GM21825 (cell line): Measurements from ENCODE around the gene HSD17B2.

ENCODE experiments used
- ATAC-seq: cut with Tn5 transposase; IDR thresholded peaks from one replicate; pipeline ENCODE4 v1.9.1; 2021; ENCODE audit warnings: mild to moderate bottlenecking, moderate library complexity; ENCODE audit not compliant: unreplicated experiment

Gene HSD17B2

DNA sequence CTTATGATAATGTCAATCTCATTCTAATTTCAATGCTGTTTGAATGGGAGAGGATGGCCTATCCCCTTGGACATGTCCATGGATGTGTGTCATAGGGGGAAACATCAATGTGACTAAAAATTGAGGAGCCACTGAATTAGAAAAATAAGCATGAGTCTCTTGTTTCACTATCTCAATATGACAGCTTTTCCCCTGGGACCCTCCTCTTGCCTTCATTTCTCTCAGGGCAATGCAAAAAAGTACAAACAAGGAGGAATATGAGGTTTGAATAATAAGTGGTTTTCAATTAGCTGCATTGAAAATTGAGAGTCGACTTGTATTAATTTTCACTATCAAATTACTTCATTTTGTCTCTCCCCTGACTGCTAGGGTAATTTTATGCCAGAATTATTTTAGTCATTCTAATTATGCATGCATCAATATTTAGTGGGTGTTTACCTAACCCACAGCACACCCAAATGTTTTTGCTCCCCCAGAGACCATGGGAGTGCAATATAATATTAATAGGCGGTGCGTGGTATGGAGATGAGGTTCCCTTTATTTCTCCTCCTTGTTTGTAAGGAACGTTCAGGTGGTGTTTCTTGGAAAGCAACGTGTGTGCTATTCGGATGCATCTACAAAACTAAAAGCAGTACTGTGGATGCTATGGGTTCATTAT lies 17.0 kb upstream of the HSD17B2 start:
- ATAC-seq, result no peak

DNA sequence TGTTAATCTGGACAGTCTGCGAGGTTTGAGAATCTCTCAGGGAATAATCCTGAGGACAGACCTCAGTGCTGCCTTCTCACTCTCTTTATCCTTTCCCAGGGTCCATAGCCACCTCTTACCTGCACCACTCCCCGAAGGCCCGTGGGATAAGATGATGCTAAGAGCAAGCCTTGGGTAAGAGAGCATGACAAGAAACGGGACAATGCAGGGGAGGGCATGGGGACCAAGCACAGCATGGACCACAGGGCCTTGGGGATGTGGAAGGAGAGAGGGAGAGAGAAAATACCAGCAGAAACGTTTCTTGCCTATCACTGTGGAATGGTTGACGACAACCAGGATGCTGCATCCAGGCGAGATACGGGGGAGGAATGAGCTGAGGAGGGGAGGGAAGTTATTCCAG lies 15.5 kb upstream of the HSD17B2 start:
- ATAC-seq, result no peak

DNA sequence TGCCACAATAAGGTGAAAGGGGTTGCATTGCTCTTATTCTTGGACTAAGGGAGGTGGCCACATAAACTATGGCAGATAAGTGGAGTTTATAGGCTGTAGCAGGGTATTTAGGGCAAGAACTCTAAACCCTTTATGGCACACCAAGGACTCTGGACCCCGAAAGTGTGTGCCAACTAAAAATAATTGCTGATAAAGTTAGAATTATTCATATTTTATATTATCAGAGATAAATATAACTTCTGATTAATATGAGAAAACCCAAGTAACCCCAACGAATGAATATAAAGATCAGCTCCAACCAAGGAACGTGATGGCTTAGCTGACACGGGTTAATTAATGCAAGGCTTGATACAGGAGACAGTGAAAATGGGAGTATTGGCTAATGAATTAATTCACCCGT lies 15.0 kb upstream of the HSD17B2 start:
- ATAC-seq, result no peak

- ATAC-seq, result no peak
Observed at GRCh38 chr16:82023206-82023605, 11.8 kb upstream of the HSD17B2 start.

DNA sequence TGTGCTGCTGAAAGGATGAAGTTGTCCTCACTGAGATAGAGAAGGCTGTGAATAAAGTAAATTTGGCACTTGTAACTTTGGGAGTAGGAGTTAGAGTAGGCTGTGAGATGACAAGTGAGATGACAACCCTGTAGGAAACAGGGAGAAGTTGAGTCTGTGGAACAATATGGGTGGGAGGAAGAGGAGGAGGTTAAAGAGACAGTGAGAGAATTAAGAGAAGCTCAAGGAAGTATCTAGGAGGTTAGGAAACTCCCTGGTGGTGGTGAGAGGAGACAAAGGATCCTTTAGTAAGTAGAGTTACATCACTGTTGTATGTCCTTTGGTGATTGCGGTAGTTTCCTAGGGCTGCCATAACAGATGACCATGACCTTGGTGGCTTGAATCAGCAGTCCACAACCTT lies 10.7 kb upstream of the HSD17B2 start:
- no peak for ATAC-seq

- ATAC-seq, result no peak
Observed at GRCh38 chr16:82024883-82025282, 10.2 kb upstream of the HSD17B2 start.

DNA sequence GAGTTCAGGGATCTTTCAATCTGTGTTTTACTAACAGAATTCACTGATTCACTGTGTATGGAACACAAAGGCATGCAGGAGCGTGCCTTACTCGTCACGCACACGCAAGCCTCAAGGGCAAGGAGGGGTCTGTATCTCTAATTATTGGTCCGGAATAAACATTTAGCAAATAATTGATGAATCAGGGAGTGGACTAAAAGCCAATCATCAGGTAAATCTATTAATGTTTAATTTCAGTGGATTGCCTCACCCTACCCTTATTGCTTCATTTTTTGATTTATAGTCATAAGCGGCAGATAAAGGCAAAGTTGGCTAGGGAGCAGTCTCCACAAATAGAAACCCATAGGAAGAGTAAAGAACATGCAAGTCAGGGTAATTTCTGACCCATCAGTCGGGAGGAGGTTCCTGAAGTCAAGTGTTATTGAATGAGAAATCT lies 7.4 kb upstream of the HSD17B2 start:
- ATAC-seq, result no peak

GRCh38 chr16:82031116-82032084 lies 3.7 kb upstream of the HSD17B2 start:
- no peak for ATAC-seq

DNA sequence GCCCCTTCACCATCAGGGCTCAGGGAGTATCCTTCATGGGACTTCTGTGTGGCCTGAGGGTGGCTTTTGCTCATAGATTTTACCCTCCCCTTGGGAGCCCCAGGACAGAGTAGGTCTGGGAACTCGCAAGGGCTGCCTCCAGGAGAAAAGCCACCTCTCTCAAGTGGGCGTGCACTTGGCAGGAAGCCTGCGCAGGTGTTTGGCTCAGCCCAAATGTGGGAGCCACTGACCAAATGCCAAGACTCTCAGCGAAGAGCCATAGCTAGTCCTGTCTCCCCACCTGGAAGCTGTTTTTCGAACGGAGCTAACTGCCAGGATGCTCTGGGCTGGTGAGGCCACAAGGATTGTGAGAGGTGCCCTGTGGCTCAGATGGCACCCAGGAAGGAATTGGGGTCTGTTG lies 2.0 kb upstream of the HSD17B2 start:
- ATAC-seq, result no peak

GRCh38 chr16:82033683-82034300 lies 1.3 kb upstream of the HSD17B2 start:
- no peak for ATAC-seq

- ATAC-seq, result no peak
Observed at GRCh38 chr16:82037251-82037650, 2.2 kb downstream of the HSD17B2 start.

DNA sequence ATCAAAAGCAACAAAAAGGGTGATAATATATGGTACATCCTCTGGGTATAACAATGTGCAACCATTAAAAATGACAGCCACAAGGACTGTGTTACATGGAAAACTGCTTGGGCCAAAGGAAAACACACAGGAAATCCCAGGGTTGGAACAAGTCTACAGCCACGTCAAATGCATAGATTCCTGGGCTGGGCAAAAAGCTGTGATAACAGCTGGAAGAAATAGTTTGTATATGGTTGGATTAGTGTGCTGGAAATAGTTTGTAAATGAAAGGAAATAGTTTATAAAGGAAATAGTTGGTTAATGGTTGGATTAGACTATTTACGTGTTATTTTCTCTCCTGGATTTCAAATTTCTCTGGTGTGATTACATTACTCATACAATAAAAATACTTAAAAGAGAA lies 2.6 kb downstream of the HSD17B2 start:
- ATAC-seq, result no peak

GRCh38 chr16:82040296-82040695 lies 5.2 kb downstream of the HSD17B2 start:
- ATAC-seq, result no peak

- ATAC-seq, result no peak
Observed at GRCh38 chr16:82041542-82041941, 6.5 kb downstream of the HSD17B2 start.

DNA sequence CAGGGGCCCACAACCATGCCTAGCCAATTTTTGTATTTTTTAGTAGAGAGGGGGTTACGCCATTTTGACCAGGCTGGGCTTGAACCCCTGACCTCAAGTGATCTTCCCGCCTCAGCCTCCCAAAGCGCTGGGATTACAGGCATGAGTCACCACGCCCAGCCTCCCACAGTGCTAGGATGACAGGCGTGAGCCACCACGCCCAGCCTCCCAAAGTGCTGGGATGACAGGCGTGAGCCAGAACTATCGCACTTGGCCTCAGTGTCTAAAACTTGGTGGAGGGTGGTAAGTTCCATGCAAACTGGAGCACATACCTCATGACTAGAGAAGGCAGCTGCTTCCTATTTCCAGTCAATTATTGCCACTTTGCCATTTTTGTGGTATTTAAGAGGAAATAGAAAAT lies 7.1 kb downstream of the HSD17B2 start:
- ATAC-seq, result no peak

DNA sequence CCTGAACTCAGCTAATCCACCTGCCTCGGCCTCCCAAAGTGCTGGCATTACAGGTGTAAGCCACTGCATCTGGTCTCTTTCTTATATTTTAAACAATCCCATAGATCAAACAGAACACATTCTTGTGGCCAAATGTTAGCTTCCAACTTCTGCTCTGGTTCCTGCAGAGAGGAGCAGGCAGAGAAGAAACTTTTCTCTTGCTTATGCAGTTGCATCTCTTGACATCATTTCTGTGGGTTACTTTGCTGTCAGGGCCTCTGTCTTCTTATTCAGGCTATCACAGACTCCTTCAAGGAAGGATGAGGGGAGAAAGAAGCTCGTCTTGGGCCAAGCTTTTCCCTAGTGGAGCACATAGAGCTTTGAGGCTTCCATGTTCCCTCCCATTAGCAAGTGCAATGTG lies 7.8 kb downstream of the HSD17B2 start:
- ATAC-seq, result no peak

GRCh38 chr16:82043680-82044584 lies 8.9 kb downstream of the HSD17B2 start:
- no peak for ATAC-seq

DNA sequence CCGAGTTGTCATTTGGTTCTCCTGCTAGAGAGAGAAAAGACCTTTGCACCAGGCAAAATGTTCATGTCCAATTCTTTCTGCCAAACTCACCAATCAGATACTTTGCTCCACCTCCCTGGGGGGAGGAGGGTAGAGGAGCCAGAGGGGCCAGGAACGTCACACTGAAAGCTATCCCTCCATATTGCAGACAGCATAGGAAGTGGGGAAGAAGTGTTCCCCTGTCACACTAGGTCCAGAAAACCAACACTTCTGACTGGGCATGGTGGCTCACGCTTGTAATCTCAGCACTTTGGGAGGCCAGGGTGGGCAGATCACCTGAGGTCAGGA lies 9.5 kb downstream of the HSD17B2 start:
- ATAC-seq, result no peak

GRCh38 chr16:82045465-82045864 lies 10.4 kb downstream of the HSD17B2 start:
- ATAC-seq, result no peak

GRCh38 chr16:82046541-82046940 lies 11.5 kb downstream of the HSD17B2 start:
- ATAC-seq, result no peak

DNA sequence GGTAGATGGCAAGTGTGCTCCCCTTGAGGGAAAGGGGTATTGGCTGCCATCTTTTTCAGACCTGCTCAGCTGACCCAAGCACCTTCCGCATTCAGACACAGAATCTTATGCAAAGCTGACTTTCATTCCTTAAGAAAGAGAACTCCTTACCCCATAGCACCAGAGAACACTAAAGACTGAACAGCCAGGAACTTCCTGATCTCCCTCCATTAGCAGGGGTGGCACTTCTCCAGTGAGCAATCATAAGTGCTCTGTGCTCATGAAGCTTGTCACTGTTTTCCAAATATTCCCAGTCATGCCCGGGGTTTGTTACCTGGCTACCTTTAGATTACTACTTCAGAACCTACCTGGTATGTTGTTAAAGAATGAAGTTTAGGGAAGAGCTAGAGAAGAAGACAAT lies 11.9 kb downstream of the HSD17B2 start:
- no peak for ATAC-seq
